Activated CD4-positive, alpha-beta T cell treated with anti-CD3 and anti-CD28 coated beads for 24 hours (primary cell): Measurements from ENCODE around the gene NFKBIB.

ENCODE experiments used
- DNase-seq, 2 donors: peaks; one replicate each; pipeline ENCODE4 v3.0.0-alpha.2; 2020; ENCODE audit warnings: low read depth in 2 of 2

Gene NFKBIB

GRCh38 chr19:38904581-38905539 is 5.1 kb downstream of the NFKBIB start:
- DNase-seq: no peak

- DNase-seq: no peak
Observed at GRCh38 chr19:38905620-38906019, 5.9 kb downstream of the NFKBIB start.

GRCh38 chr19:38907227-38907626 is 7.5 kb downstream of the NFKBIB start:
- no peak for DNase-seq

- no peak for DNase-seq
Observed at GRCh38 chr19:38907670-38908069, 7.9 kb downstream of the NFKBIB start.

- no peak for DNase-seq
Observed at GRCh38 chr19:38908911-38909310, 9.1 kb downstream of the NFKBIB start.

- DNase-seq: no peak
Observed at GRCh38 chr19:38910488-38910887, 10.7 kb downstream of the NFKBIB start.

GRCh38 chr19:38911388-38912001 is 11.7 kb downstream of the NFKBIB start:
- DNase-seq: no peak

- no peak for DNase-seq
Observed at GRCh38 chr19:38912600-38913514, 13.1 kb downstream of the NFKBIB start.

- DNase-seq: no peak
Observed at GRCh38 chr19:38913958-38914357, 14.2 kb downstream of the NFKBIB start.

GRCh38 chr19:38915329-38916321 is 15.9 kb downstream of the NFKBIB start:
- no peak for DNase-seq

GRCh38 chr19:38917516-38917915 is 17.7 kb downstream of the NFKBIB start:
- DNase-seq: no peak

- DNase-seq: no peak
Observed at GRCh38 chr19:38917921-38918491, 18.2 kb downstream of the NFKBIB start.

GRCh38 chr19:38918526-38918925 is 18.8 kb downstream of the NFKBIB start:
- DNase-seq: no peak

- DNase-seq: no peak
Observed at GRCh38 chr19:38919837-38920601, 20.2 kb downstream of the NFKBIB start.

GRCh38 chr19:38920602-38921419 is 21.0 kb downstream of the NFKBIB start:
- DNase-seq: no peak

- no peak for DNase-seq
Observed at GRCh38 chr19:38921420-38922274, 21.9 kb downstream of the NFKBIB start.

GRCh38 chr19:38922482-38922881 is 22.7 kb downstream of the NFKBIB start:
- no peak for DNase-seq

- DNase-seq: no peak
Observed at GRCh38 chr19:38924388-38924787, 24.6 kb downstream of the NFKBIB start.
